OCI-M2 (cell line): ENCODE results near the gene TULP3.

Experiments
- DNase-seq: peaks from one replicate; lab custom pipeline; 2025; ENCODE audit not compliant: unreplicated experiment; lab: John Stamatoyannopoulos, UW

Gene TULP3

DNA sequence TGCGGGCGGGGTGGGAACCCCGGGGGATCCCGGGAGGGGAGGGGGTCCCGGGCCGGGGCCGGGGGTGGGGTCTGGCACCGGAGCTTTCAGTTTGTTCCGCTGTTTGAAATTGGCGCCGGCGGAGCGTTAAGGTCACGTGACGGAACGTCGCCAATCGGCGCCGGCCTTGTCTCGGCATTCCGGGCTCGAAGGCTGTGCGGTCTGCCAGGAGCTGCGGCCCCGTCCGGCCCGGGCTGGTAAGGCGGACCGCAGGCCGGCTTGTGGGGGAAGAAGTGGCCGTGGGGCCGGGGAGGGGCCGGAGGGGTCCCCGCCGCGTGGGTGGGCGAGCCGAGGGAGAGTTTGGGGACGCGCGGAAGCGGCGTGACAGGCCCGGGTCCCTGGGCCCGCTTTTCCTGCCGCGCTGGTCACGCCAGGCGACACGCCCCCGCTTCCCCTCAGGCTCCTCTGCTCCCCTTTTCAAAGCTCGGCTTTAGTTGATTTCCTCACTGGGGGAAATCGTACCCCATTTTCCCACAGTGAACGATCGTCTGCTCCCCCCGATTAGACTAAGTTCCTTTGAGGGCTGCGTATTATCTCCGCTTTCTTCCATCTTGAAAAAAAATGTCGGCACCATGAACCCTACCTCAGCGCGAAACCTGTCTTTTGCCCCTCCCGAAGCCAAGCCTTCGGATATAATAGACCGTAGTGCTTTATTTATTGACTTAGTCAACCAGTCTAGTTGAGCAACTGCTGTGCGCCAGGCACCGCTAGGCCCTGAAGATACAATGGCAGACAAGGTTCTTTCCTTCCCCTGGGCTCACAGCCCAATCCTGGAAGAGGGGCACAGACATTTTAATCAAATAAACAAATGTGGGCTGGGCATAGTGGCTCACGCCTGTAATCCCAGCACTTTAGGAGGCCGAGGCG, 13.4 kb upstream of the TULP3 start, which contains the start of the genes FOXM1 and RHNO1:
Gene FOXM1, minus strand, starts transcription at position 128 of the 906 bp plus-strand sequence. CDS start 2,696 bp downstream, outside the sequence.
Gene RHNO1, plus strand, starts transcription at position 177 of the 906 bp plus-strand sequence. CDS start 8,144 bp downstream, outside the sequence.
- no peak for DNase-seq

DNA sequence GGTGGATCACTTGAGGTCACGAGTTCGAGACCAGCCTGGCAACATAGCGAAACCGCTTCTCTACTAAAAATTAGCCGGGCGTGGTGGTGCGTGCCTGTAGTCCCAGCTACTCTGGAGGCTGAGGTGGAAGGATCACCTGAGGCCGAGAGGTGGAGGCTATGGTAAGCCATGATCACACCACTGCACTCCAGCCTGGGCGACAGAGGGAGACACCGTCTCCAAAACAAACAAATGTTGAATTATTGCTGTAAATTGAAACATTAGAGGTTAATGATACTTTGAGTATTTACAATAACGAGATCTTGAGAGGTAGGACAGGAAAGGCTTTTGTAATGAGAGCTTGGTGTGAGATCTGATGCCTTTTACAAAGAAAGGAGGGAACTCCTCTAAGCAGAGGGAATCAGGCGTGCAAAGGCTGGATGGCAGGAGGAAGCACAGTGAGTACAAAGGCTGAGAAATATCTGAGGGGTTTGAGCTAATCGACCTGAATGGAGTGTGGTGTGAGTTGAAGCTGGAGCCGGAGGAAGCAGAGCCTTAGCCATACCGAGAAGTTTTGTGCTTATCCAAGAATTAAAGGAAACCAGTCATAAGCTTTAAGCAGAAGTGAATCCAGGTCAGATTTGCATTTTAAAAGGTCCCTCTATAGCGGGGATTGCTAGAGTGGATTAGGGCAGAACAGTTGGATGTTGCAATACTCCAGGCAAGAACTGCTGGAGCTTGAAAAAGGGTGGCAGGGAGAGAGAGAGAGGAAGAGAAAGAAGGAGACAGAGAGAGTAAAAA, 12.5 kb upstream of the TULP3 start:
- no peak for DNase-seq

DNA sequence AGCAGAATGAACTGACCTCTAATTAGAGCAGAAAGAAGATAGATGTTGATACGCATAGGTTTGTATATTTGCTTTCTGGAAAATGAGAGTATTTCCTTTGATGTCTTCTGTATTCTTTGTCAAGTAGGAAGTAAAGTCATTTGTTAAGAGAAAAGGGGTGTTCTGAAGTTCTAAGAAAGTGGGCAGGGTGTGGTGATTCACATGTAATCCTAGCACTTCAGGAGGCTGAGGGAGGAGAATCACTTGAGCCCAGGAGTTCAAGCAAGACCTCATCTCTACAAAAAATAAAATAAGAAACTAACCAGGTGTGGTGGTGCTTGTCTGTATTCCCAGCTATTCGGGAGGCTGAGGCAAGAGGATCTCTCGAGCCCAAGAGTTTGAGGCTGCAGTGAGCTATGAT, 10.8 kb upstream of the TULP3 start:
- no peak for DNase-seq

- no peak for DNase-seq
These were observed 5.9 kb upstream of the TULP3 start for GRCh38 chr12:2884810-2885209.

- no peak for DNase-seq
These were observed 3.8 kb upstream of the TULP3 start for GRCh38 chr12:2886768-2887450.

GRCh38 chr12:2890001-2890387, 697 bp upstream of the TULP3 start:
- DNase-seq, result no peak

DNA sequence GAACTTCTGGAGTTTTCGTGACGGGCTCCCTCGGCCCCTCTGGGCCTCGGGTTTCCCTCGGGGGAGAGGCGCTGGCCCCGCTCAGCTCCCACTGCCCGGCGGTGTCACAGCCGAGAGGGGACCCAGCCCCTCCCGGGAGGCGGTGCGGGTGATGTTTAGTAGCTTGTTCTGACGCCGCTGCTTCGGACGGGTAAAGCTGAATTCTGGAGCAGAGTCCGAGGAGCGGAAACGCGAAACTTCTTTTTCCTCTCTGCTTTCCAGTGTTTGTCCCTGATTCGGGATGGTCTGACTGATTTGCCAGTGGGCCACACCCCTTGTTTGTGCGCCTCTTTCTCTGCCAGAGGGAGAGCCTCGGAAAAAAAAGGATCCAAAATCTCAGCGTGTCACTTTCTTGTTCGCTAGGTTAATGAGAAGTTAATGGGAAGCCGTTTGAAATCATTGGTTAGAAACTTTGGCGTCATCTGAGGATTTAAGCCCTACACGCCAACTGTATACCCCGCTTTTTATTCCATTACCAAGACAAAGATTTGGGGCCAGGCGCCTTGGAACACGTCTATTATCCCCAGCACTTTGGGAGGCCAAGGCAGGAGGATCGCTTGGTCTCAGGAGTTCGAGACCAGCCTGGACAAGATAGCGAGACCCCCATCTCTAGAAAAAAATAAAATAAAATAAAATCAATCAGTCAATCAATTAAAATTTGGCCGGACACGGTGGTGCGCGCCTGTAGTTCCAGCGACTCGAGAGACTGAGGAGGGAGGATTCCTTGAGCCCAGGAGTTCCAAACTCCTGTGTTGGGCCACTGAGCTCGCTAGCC, 756 bp downstream of the TULP3 start:
- DNase-seq, result no peak

GRCh38 chr12:2892246-2892645, 1.6 kb downstream of the TULP3 start:
- no peak for DNase-seq

DNA sequence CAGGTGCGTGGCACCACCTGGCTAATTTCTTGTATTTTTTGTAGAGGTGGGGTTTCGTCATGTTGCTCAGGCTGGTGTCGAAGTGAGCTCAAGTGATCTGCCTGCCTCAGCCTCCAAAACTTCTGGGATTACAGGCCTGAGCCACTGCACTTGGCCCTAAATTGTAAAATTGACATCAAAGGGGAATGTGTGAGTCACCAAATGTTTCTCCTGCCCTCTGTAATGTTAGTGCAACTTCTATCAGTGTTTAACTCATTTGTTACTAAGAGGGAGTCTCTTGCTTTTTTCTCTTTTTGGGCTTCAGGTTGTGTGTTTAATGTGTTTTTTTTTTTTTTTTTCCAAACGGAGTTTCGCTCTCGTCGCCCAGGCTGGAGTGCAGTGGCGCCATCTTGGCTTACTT, 2.3 kb downstream of the TULP3 start:
- DNase-seq, result no peak

- no peak for DNase-seq
These were observed 4.4 kb downstream of the TULP3 start for GRCh38 chr12:2895051-2895451.

- DNase-seq, result no peak
These were observed 4.8 kb downstream of the TULP3 start for GRCh38 chr12:2895511-2895910.

GRCh38 chr12:2897418-2897817, 6.7 kb downstream of the TULP3 start:
- no peak for DNase-seq

DNA sequence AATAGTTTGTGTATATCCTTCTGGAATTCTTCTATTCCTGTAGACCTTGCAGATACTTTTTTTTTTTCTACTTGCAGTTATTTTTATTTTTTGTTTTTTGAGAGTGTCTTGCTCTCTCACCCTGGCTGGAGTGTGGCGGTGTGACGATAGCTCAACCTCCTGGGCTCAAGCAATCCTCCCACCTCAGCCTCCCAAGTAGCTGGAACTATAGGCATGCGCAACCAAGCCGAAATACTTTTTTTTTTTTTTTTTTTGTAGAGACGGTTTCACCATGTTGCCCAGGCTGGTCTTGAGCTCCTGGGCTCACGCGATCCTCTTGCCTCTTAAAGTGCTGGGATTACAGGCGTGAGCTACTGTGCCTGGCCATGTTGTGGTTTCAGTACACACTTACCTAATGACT, 10.0 kb downstream of the TULP3 start:
- DNase-seq, result no peak

DNA sequence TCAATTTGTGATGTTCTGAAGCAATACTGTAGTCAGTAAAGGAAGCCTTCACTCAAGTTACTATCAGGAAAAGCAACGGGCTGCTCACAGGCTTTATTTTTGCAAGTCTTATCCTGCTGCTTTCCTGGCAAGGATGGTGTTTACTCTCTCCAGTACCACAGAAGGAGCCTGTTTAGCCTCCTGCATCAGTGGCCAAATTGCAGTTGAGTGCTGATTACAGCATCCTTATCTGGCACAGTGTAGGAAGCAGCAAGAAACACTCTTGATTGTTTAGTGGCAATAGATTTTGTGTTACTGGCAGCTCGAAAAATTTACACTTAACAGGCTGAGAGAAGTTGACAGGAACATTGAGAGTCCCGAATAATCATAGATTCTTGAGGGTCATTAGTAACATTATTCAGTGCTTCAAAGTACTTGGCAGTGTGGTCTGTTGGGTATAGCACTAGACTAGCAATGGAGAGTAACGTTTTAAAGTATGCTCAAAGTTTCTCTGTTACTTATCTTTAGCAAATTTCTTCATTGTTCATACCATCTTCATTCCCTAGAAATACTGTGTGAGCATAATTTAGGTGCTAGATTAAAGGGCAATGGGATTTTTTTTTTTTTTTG, 11.7 kb downstream of the TULP3 start:
- DNase-seq, result no peak

- no peak for DNase-seq
These were observed 13.6 kb downstream of the TULP3 start for GRCh38 chr12:2904260-2904659.

GRCh38 chr12:2912216-2912575, 21.5 kb downstream of the TULP3 start:
- DNase-seq, result no peak

GRCh38 chr12:2919249-2919648, 28.6 kb downstream of the TULP3 start:
- no peak for DNase-seq

DNA sequence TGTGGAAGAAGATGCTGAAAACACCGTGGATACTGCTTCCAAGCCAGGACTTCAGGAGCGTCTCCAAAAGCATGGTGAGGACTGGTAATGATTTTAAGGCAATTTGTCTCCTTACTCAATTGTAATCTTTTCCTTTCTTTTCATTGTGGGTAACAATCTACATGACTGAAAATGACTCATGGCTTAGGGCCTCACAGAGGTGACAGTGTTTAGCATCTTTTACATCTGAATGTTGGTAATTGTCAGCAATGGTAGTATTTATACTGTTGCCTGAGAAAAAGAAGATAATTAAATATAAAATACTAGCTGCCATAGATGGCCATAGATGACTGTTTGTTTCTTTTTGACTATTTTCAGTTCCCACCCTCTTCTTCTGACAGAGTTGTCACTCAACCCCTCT, 31.6 kb downstream of the TULP3 start:
- no peak for DNase-seq

DNA sequence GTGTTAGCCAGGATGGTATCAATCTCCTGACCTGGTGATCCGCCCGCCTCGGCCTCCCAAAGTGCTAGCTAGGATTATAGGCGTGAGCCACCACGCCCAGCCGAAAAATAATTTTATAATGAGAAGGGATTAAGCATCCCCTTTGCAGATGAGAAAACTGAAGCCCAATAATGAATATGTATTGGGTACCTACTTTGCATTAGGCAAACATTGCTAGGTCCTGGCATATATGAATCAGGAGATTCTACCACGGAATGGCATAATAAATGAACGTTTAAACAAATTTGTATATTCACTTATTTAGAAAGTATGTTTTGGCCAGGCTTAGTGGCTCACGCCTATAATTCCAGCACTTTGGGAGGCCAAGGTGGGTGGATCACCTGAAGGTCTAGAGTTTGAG, 32.4 kb downstream of the TULP3 start:
- DNase-seq, result no peak

- DNase-seq, result no peak
These were observed 33.3 kb downstream of the TULP3 start for GRCh38 chr12:2924019-2924418.
